ENCODE results near the gene FANCI.
A peak's percentile ranks its signal among the peaks of the same experiment; 100 is the strongest.

FANCI gene

GRCh38 chr15:89307791-89308190, 64.0 kb downstream of the FANCI start:
- DNase-seq (ENCODE audit: low spot score): no peak
- CTCF ChIA-PET: no interaction called here
- TF ChIP-seq CTCF (conservative IDR thresholded peaks at IDR 0.05; ENCODE audit: low read depth): no peak
- POLR2A ChIA-PET (ENCODE audit: low non-redundant PET): no interaction called here
- H3K27ac ChIP-seq: no peak overlapping the region

GRCh38 chr15:89308236-89308635, 64.5 kb downstream of the FANCI start:
- CTCF ChIA-PET: interaction anchor here (0.6 kb wide), 1 partner anchor 41 kb away, joined by 4 read pairs; no protein-coding TSS in a partner anchor
- POLR2A ChIA-PET (ENCODE audit: low non-redundant PET): no interaction called here
- no peak overlapping the region for H3K27ac ChIP-seq
- no peak for DNase-seq (ENCODE audit: low spot score)
- no peak for TF ChIP-seq CTCF (conservative IDR thresholded peaks at IDR 0.05; ENCODE audit: low read depth)

GRCh38 chr15:89309993-89310392, 66.2 kb downstream of the FANCI start:
- no peak for DNase-seq (ENCODE audit: low spot score)
- POLR2A ChIA-PET (ENCODE audit: low non-redundant PET): no interaction called here
- H3K27ac ChIP-seq: no peak overlapping the region
- no peak for TF ChIP-seq CTCF (conservative IDR thresholded peaks at IDR 0.05; ENCODE audit: low read depth)
- CTCF ChIA-PET: interaction anchor here (0.6 kb wide), 1 partner anchor 103 kb away, joined by 3 read pairs; no protein-coding TSS in a partner anchor

- DNase-seq (ENCODE audit: low spot score): no peak
- TF ChIP-seq CTCF (conservative IDR thresholded peaks at IDR 0.05; ENCODE audit: low read depth): no peak
- H3K27ac ChIP-seq: no peak overlapping the region; the same call in 1 of the 2 replicates
- ChIA-PET POLR2A (ENCODE audit: low non-redundant PET) (no interaction called here), CTCF (no interaction called here)
Measured at GRCh38 chr15:89315375-89315929, 71.7 kb downstream of the FANCI start.

GRCh38 chr15:89316504-89316903, 72.7 kb downstream of the FANCI start:
- POLR2A ChIA-PET (ENCODE audit: low non-redundant PET): no interaction called here

GRCh38 chr15:89317186-89317720, 73.5 kb downstream of the FANCI start:
- no peak for DNase-seq (ENCODE audit: low spot score)
- TF ChIP-seq CTCF (conservative IDR thresholded peaks at IDR 0.05; ENCODE audit: low read depth): no peak
- ChIA-PET CTCF (no interaction called here), POLR2A (ENCODE audit: low non-redundant PET) (no interaction called here)
- H3K27ac ChIP-seq: no peak overlapping the region

More at GRCh38 chr15:89316504-89316903, 72.7 kb downstream of the FANCI start:
- H3K27ac ChIP-seq: peak overlapping the region; percentile 23; the same call in 1 of the 2 replicates
- CTCF ChIA-PET: no interaction called here
- no peak for DNase-seq (ENCODE audit: low spot score)
- TF ChIP-seq CTCF (conservative IDR thresholded peaks at IDR 0.05; ENCODE audit: low read depth): no peak
